SK-N-SH treated with all-trans-retinoic acid at 6 μM for 48 hours (cell line): ENCODE measurements around the gene EXOSC9.

ENCODE experiments used
- ARNTL ChIP-seq: fragments of 450-650 bp; formaldehyde crosslinking; IDR thresholded peaks from 2 replicates; pipeline ENCODE4 v1.5.0; 2020; ENCODE audit warnings: low read depth, mild to moderate bottlenecking, moderate library complexity, borderline replicate concordance
- CREB5 ChIP-seq: fragments of 250-450 bp; sonication (Bioruptor Pico); IDR thresholded peaks from 2 replicates; pipeline ENCODE4 v1.5.1; 2020; ENCODE audit warnings: low read depth, mild to moderate bottlenecking, moderate library complexity
- ESRRG ChIP-seq: fragments of 250-450 bp; sonication (Bioruptor Pico); IDR thresholded peaks from 2 replicates; pipeline ENCODE4 v1.6.1; 2021; ENCODE audit warnings: mild to moderate bottlenecking
- GLIS3 ChIP-seq: fragments of 250-450 bp; sonication (Bioruptor Pico); IDR thresholded peaks from 2 replicates; pipeline ENCODE4 v1.5.0; 2020; ENCODE audit warnings: mild to moderate bottlenecking, moderate library complexity
- ISL1 ChIP-seq: fragments of 250-450 bp; sonication (Bioruptor Pico); IDR thresholded peaks from 2 replicates; pipeline ENCODE4 v2.1.2; 2022; ENCODE audit warnings: mild to moderate bottlenecking, moderate library complexity
- PATZ1 ChIP-seq: fragments of 250-450 bp; sonication (Bioruptor Pico); IDR thresholded peaks from 2 replicates; pipeline ENCODE4 v1.8.0; 2020; ENCODE audit warnings: mild to moderate bottlenecking, moderate library complexity, borderline replicate concordance
- POU6F1 ChIP-seq: fragments of 250-450 bp; sonication (Bioruptor Pico); IDR thresholded peaks from 2 replicates; pipeline ENCODE4 v1.8.0; 2021; ENCODE audit warnings: low read depth, mild to moderate bottlenecking, moderate library complexity, borderline replicate concordance
- RARB ChIP-seq: fragments of 250-450 bp; sonication (Bioruptor Pico); IDR thresholded peaks from 2 replicates; pipeline ENCODE4 v1.8.0; 2021; ENCODE audit warnings: mild to moderate bottlenecking, moderate library complexity
- SNAI2 ChIP-seq: fragments of 250-450 bp; sonication (Bioruptor Pico); IDR thresholded peaks from 2 replicates; pipeline ENCODE4 v1.5.0; 2020; ENCODE audit warnings: mild to moderate bottlenecking, moderate library complexity
- TCF4 ChIP-seq: fragments of 250-450 bp; sonication (Bioruptor Pico); IDR thresholded peaks from 2 replicates; pipeline ENCODE4 v1.8.0; 2021; ENCODE audit warnings: mild to moderate bottlenecking, moderate library complexity, borderline replicate concordance
- ZC3H10 ChIP-seq: fragments of 250-450 bp; sonication (Bioruptor Pico); IDR thresholded peaks from 2 replicates; pipeline ENCODE4 v1.5.1; 2021; ENCODE audit warnings: mild to moderate bottlenecking, moderate library complexity
- ZFP30 ChIP-seq: fragments of 450-650 bp; formaldehyde crosslinking; IDR thresholded peaks from 2 replicates; pipeline ENCODE4 v1.5.0; 2022; ENCODE audit warnings: mild to moderate bottlenecking, moderate library complexity

- TF ChIP-seq TCF4 (CRISPR knock-in tag), result no peak
- no peak for TF ChIP-seq GLIS3 (CRISPR knock-in tag)
- TF ChIP-seq RARB, result no peak
- no peak for TF ChIP-seq CREB5 (CRISPR knock-in tag)
- TF ChIP-seq PATZ1 (CRISPR knock-in tag), result no peak
- no peak for TF ChIP-seq ARNTL (CRISPR knock-in tag)
- TF ChIP-seq ESRRG (CRISPR knock-in tag), result no peak
- no peak for TF ChIP-seq ZC3H10 (CRISPR knock-in tag)
- no peak for TF ChIP-seq POU6F1 (CRISPR knock-in tag)
- TF ChIP-seq ISL1 (CRISPR knock-in tag), result no peak
- TF ChIP-seq SNAI2, result no peak
- TF ChIP-seq ZFP30 (CRISPR knock-in tag), result no peak
Measured at GRCh38 chr4:121773883-121774282, 27.2 kb upstream of the EXOSC9 start.
